Neural crest cell (in vitro differentiated cells): Measurements from ENCODE around the gene BLOC1S5. TPM values are rescaled to one million over a fixed set of nuclear protein-coding genes. Genes with fewer than 3 reads are reported as not detected.
A peak's percentile ranks its signal among the peaks of the same experiment; 100 is the strongest.
"Not testable (repeated sequence)": the region's sequence is repeated elsewhere in the genome, so short reads cannot be mapped to it uniquely, and the experiment has no call there.

Experiments
- DNase-seq: peaks from one replicate; pipeline ENCODE4 v3.0.0; 2021; ENCODE audit warnings: low read depth, mixed read lengths, low spot score
- H3K27ac Mint-ChIP-seq: one replicate; pipeline ENCODE4 v1.8.0; 2021; ENCODE audit warnings: mild to moderate bottlenecking, mixed read lengths; ENCODE audit not compliant: unreplicated experiment
- H3K27me3 Mint-ChIP-seq: 2 replicates; pipeline ENCODE4 v1.8.0; 2021; ENCODE audit warnings: low read depth, mild to moderate bottlenecking, mixed read lengths
- H3K36me3 Mint-ChIP-seq: 2 replicates; pipeline ENCODE4 v1.8.0; 2021; ENCODE audit warnings: low read depth, mild to moderate bottlenecking, mixed read lengths
- H3K4me1 Mint-ChIP-seq: 2 replicates; pipeline ENCODE4 v1.8.0; 2021; ENCODE audit warnings: mixed read lengths
- H3K4me3 Mint-ChIP-seq: one replicate; pipeline ENCODE4 v1.8.0; 2021; ENCODE audit warnings: mild to moderate bottlenecking, mixed read lengths
- H3K9me3 Mint-ChIP-seq: 2 replicates; pipeline ENCODE4 v1.8.0; 2021; ENCODE audit warnings: mixed read lengths
- total RNA-seq: library from RNA; stranded (reverse); gene quantifications from 2 replicates; pipeline ENCODE4 v1.2.1, GENCODE V29; 2021
- TF ChIP-seq, protein P1 (sequence below): fragments of 200-600 bp; sonication (generic); conservative IDR thresholded peaks from 2 replicates; pipeline ENCODE4 v1.5.0; 2021; ENCODE audit warnings: antibody characterized with exemption, mild to moderate bottlenecking

BLOC1S5 gene
- total RNA-seq, 1 donor from 2014 or later, result 21.9 TPM

DNA sequence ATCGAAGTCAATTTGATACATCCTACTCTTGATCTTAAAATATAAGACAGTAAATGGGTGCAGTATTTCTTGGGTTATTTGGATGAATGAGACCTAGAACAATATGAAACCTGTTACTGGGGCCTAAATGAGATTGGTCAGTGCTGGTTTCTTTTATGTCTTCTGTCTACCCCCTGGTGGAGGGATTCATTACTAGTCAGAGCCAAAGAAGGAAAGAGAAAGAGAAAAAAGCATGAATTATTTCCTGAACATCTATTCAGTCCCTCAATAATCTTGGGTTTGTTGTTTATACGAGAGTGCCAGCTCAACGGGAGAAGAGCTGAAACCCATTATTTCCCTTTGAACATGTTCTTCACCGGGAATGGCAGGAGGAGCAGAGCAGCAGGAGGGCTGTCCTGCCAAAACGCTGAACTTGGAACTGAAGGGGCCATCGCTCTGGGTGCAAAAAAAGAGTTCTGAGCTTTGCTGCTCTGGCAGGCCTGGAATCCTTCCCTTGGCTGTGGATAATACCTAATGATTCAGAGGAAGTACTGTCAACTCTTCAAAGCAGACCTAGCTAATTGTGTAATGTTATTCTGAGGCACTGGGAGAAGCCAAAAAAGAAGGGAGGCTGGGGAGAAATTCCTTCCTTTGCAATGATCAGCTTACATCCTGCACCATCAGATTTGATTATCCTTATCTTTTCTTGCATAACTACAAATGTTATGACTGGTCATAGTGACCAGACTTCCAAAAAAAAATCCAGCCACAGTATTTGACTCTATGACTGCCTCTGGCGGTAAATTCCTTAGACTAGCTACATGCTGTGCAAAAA lies 72.0 kb downstream of the BLOC1S5 start:
- TF ChIP-seq, protein P1, sequence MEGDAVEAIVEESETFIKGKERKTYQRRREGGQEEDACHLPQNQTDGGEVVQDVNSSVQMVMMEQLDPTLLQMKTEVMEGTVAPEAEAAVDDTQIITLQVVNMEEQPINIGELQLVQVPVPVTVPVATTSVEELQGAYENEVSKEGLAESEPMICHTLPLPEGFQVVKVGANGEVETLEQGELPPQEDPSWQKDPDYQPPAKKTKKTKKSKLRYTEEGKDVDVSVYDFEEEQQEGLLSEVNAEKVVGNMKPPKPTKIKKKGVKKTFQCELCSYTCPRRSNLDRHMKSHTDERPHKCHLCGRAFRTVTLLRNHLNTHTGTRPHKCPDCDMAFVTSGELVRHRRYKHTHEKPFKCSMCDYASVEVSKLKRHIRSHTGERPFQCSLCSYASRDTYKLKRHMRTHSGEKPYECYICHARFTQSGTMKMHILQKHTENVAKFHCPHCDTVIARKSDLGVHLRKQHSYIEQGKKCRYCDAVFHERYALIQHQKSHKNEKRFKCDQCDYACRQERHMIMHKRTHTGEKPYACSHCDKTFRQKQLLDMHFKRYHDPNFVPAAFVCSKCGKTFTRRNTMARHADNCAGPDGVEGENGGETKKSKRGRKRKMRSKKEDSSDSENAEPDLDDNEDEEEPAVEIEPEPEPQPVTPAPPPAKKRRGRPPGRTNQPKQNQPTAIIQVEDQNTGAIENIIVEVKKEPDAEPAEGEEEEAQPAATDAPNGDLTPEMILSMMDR, result peak; percentile 67
- no peak for DNase-seq
- H3K9me3 Mint-ChIP-seq, result peaks cover 2% of the 10 kb centered on the region
- peaks cover 2% of the 10 kb centered on the region for H3K36me3 Mint-ChIP-seq
- H3K27me3 Mint-ChIP-seq, result peaks cover 47% of the 10 kb centered on the region
- H3K4me3 Mint-ChIP-seq, result no peak overlapping the region
- peaks cover 11% of the 10 kb centered on the region for H3K4me1 Mint-ChIP-seq
- no peak overlapping the region for H3K27ac Mint-ChIP-seq

DNA sequence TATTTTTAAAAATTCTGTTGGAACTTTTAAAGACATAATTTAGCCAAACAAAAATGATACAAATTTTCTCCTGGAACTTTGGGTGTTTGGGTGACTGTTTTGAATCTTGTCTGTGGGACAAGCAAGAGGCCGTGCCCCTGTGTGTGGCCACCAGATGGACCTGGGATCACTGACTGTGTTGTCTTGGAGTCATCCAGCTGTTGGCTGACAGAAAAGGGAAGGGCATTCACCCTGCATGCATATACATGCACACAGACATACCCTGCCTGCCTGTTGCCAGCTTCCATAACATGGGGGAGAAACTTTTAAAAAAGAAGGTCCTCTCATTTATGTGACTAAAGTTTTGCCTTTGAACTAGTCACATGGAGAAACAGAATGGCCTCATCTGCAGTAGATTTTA lies 72.7 kb downstream of the BLOC1S5 start:
- Mint-ChIP-seq H3K36me3 (peaks cover 5% of the 10 kb centered on the region), H3K9me3 (peaks cover 5% of the 10 kb centered on the region), H3K4me1 (peaks cover 11% of the 10 kb centered on the region), H3K4me3 (no peak overlapping the region), H3K27ac (no peak overlapping the region), H3K27me3 (peaks cover 50% of the 10 kb centered on the region)
- TF ChIP-seq, protein P1, result no peak
- DNase-seq, result no peak

DNA sequence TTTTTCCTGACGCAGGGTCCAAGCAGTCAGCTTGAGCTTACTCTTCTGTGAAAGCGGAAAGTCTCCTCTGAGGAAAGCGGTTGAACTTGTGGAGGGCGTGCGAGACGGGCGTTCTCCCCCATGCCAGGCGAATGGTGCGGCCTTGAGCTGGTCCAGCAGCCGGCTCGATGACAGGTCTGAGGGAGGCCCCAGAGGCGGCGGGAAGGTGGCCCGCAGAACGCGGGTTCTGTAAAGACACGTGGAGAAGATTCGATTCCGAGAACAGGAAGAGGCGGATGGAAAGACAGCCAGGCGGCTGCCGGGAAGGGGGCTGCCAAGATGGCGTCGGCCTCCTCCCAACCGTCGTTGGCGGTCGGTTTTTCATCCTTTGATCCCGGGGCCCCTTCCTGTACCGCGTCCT lies 78.0 kb downstream of the BLOC1S5 start:
- Mint-ChIP-seq H3K27me3 (peaks cover 71% of the 10 kb centered on the region), H3K9me3 (peaks cover 9% of the 10 kb centered on the region), H3K4me3 (no peak overlapping the region), H3K27ac (no peak overlapping the region), H3K4me1 (no peaks in the 10 kb centered on the region), H3K36me3 (peaks cover 7% of the 10 kb centered on the region)
- no peak for DNase-seq
- TF ChIP-seq, protein P1, result no peak

DNA sequence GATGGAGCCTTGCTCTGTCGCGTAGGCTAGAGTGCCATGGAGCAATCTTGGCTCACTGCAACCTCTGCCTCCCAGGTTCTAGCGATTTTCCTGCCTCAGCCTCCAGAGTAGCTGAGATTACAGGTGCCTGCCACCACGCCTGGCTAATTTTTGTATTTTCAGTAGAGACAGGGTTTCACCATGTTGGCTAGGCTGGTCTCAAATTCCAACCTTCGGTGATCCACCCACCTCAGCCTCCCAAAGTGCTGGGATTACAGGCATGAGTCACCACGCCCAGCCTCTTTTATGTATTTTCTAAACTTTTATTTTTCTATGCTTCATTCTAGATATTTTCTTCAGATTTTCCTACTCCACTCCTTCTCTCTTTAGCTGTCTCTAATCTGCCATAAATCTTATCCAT lies 80.2 kb downstream of the BLOC1S5 start:
- not testable (repeated sequence) for DNase-seq, H3K4me3 Mint-ChIP-seq, H3K36me3 Mint-ChIP-seq, H3K9me3 Mint-ChIP-seq, H3K27ac Mint-ChIP-seq, H3K4me1 Mint-ChIP-seq
- H3K27me3 Mint-ChIP-seq, result peaks cover 79% of the 10 kb centered on the region

DNA sequence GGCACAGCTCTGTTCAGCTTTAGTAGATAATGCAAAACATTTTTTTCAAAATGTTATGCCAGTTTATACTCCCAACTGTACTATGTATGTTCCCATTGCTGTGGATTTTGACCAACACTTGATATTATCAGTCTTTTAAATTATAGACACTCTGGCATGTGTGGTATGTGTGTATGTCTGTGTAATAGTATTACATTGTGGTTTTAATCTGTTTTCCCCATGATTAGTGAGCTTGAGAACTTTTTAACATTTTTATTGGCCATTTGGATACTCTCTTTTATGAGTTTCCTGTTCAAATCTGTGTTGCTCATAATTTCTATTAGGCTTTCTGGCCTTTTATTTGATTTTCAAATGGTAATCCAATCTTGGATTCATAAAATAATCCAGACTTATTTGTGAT lies 84.4 kb downstream of the BLOC1S5 start:
- TF ChIP-seq, protein P1, result no peak

DNA sequence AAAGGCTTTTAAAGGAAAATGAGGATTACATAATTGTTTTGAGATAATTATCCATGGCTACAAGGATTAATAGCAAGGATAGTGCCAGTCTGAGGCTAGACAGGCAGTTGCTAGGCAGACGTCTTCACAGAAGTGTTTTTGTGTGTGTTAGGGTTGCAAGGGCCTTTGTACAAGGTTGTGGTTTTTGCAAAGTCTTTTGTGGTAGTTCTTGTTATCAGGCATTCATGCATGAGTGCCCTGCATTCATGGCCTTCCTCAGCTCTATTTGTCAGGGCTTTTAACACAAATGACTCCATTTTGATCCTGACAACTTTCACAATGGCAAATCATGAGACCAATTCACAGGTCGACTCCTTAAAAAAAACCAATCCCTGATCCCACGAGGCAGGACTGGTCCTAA lies 85.5 kb downstream of the BLOC1S5 start:
- Mint-ChIP-seq H3K9me3 (peaks cover 3% of the 10 kb centered on the region), H3K36me3 (peaks cover 2% of the 10 kb centered on the region), H3K27me3 (peaks cover 88% of the 10 kb centered on the region), H3K4me3 (no peak overlapping the region), H3K27ac (no peak overlapping the region), H3K4me1 (peaks cover 19% of the 10 kb centered on the region)
- no peak for DNase-seq
- TF ChIP-seq, protein P1, result no peak

More for the DNA sequence above, 84.4 kb downstream of the BLOC1S5 start:
- Mint-ChIP-seq H3K4me3 (no peak overlapping the region), H3K27me3 (peaks cover 88% of the 10 kb centered on the region), H3K9me3 (peaks cover 3% of the 10 kb centered on the region), H3K4me1 (peaks cover 19% of the 10 kb centered on the region), H3K27ac (no peak overlapping the region), H3K36me3 (peaks cover 2% of the 10 kb centered on the region)
- DNase-seq, result no peak
